Activated CD8-positive, alpha-beta memory T cell treated with anti-CD3 and anti-CD28 coated beads for 4 hours (primary cell): ENCODE data around the gene ERO1B.
"Not testable (repeated sequence)": the region's sequence is repeated elsewhere in the genome, so short reads cannot be mapped to it uniquely, and the experiment has no call there.

Experiments used
- DNase-seq, 2 donors: peaks; one replicate each; pipeline ENCODE4 v3.0.0-alpha.2; 2020; ENCODE audit warnings: low read depth in 2 of 2

ERO1B gene

DNA sequence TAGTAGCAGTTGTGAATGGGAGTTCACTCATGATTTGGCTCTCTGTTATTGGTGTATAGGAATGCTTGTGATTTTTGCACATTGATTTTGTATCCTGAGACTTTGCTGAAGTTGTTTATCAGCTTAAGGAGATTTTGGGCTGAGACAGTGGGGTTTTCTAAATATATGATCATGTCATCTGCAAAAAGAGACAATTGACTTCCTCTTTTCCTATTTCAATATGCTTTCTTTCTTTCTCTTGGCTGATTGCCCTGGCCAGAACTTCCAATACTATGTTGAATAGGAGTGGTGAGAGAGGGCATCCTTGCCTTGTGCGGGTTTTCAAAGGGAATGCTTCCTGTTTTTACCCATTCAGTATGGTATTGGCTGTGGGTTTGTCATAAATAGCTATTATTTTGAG, 93.7 kb downstream of the ERO1B start:
- DNase-seq = not testable (repeated sequence)

DNA sequence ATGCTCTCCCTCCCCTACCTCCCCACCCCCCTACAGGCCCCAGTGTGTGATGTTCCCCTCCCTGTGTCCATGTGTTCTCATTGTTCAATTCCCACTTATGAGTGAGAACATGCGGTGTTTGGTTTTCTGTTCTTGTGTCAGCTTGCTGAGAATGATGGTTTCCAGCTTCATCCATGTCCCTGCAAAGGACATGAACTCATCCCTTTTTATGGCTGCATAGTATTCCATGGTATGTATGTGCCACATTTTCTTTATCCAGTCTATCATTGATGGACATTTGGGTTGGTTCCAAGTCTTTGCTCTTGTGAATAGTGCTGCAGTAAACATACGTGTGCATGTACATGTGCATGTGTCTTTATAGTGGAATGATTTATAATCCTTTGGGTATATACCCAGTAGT, 95.3 kb downstream of the ERO1B start:
- not testable (repeated sequence) for DNase-seq

DNA sequence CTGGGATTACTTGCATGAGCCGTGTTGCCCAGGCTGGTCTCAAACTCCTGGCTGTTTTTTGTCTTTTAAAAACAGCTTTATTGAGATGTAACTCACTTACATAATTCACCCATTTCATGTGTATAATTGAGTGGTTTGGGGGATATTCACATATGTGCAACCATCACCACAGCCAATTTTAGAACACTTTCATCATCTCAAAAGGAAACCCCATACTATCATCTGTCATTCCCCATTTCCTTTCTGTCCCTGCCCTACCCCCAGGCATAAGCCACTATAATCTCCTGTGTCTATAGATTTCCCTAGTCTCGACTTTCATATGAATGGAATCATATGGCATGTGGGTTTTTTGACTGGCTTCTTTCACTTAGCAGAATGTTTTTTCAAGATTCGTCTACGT, 96.1 kb downstream of the ERO1B start:
- no peak for DNase-seq

DNA sequence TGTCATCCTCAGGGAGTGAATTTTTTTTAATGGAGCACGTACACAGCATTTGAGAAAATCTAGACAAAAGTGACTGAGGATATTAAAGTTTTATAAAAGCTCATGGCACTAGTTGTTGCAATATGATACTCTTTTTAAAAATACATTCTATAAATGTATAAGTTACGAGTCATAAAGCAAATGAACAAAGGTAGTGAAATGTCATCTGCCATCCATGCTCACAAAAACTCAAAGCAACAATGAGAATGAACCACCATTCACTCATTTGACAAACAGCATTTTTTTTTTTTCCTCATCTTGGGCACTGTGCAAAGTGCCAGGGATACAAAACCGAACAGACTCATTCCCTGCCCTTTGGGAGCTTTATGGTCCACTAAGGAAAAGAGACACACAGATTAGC, 100.7 kb downstream of the ERO1B start:
- no peak for DNase-seq

DNA sequence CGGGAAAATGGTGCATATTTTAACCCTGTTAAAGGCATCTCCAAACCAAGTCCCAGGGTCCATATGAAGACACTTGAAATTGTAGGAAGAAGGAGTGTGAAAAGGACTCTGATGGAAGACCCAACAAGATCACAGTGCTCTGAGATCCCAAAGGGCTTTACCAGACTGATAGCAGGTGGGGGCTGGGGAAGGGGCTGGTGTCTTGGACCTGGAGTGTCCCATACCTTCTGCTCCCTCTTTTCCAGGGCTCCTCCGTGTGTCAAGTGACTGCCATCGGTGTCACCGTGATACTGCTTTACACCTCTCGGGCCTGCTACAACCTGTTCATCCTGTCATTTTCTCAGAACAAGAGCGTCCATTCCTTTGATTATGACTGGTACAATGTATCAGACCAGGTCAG, 102.1 kb downstream of the ERO1B start:
- DNase-seq = no peak

DNA sequence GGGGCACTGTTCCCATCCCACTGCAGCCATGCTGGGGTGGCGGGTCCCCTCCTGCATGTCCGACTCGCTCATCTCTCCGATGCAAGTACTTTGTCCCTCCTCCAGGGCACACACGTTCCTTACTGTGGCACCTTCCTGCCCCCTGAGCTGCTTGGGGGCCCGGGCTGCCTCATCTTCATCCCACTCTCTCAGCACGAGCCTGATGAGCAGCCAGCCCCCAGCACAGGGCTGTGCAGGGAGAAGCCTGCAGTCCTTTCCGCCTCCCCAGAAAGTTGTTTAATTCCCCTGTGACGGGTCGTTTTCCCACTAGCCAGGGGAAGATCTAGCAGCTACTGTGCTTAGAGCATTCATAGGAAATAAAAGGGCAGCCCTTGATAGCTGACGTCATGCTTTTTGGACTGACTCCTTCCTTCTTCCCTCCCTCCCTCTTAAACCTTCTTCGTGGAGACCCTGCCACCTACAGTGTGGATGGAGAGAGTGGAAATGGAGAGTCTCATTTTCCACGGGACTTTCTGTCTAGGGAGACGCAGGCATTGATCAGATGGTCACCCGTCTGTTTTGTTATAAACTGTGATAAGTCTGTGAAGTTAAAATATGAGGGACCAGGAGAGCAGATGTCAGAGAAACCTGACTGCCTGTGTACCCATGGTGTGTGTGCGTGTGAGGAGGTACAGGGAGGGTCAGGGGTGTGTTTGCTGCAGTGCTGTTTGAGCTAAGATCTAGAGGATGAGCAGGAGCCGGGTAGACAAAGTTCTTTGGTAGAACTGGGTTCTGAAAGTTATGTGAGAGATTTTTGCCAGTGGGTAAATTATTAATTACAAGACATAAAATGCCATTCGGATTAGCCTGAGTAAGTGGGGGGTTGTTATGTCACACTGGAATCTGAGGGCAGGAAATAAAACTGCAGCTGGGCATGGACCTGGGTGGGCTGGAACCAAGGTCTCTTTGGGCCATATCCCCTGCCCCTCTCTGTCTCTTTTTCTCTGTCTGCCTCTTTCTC, 105.1 kb downstream of the ERO1B start:
- no peak for DNase-seq

DNA sequence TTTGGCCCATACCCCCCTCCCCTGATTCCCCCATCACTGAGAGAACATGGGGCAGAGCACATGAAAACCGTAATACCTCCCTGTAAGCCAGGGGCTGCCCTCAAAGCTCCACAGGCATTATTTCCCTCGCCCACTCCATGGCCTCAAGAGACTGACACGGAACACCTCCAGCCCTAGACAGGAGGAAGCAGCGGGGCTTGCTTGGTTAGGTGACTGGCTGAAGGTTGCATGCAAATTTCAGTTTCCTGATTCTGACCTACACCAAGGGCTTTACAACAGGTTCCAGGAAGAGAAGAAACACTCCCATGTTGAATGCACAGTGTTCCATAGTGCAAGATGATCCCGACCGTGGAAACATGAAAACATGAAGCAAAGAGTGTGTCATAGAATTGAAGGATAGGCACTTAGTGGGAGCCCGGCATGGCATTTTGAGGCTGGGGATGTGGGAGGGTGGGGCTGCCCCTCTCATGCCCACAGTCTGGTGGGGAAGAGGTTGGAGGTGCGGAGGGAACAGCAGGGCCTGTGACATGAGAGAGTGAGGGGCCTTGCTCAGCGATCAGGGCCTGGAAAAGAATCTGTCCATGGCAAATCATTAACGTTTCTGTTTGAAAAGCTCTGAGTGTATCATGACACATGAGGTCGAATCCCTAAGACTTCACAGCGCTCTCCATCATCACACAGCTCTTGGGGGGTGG, 106.0 kb downstream of the ERO1B start:
- no peak for DNase-seq

DNA sequence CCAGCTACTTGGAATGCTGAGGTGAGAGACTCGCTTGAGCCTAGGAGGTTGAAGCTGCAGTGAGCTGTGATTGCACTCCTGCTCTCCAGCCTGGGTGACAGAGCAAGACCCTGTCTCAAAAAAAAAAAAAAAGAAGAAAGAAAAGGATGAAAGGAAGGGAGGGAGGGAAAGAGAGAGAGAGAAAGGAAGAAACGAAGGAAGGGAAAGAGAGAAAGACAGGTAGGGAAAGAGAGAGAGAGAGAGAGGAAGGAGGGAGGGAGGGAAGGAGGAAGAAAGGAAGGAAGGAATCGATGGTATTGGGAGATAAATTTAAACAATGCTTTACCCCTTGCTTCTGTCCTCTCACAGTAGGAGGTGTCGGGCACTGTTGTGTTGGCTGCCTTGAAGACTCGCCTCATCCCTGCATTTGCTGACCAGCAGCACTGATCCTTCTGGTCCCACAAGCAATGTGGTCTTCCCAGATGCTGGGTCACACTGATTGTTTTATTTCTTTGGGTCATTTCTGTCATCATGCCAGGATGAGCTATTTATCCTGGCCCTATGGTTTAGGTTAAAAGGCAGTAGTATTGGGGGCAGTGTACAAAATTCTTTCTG, 108.5 kb downstream of the ERO1B start:
- no peak for DNase-seq

DNA sequence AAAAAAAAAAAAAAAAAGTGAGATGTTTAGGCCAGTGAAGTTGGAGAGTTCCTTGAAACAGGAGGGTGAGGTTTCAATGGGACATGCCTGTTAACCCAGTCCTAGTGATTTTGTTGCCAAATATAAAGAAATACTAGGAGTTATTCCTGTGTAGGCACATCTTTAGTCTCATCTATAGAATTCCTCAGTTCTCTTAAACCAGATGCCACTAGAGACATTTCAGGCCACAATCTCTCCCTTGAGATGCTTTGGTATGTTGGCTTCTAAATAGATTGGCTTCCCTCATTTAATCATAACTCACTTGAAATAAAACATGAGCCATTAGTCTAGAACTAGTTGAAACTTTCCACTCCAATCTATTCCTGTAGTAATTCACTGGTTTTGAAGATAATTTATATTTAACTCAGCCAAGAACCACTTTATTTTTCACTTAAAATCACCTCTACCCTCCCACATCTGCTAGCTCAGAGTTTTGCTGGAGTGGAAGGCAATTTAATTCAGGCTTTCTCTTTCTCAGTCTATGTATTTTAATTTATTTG, 109.6 kb downstream of the ERO1B start:
- DNase-seq = no peak

DNA sequence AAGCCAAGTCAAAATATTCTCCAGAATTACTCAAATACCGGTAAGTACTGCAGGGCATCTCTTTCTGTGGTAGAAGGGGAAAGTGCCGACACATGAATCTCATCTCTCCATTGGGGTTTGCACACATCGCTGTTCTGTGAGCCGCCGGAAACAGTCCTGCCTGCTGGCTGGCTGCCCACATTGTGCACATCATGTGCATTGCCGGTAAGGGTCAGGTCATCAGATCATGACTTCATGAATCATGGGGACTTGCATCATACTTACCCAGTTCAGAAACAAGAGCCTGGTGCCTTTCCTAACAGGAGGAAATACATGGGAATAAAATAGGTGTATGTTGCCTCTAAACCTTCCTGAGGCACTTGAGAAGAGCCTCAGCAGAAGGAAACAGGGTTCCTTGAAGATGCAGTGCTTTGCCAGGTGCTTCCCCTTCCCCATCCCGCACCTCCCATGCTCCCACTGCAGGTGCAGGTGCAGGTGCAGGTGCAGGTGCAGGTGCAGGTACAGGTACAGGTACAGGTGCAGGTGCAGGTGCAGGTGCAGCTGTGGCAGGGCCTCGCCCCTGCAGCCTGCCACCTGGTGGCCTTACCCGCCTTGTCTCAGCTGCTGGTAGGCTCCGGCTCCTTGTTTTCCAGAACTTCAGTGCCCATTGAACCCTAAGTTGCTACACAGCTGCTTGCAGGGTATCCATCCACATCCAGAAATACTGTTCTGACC, 112.9 kb downstream of the ERO1B start:
- DNase-seq = no peak

DNA sequence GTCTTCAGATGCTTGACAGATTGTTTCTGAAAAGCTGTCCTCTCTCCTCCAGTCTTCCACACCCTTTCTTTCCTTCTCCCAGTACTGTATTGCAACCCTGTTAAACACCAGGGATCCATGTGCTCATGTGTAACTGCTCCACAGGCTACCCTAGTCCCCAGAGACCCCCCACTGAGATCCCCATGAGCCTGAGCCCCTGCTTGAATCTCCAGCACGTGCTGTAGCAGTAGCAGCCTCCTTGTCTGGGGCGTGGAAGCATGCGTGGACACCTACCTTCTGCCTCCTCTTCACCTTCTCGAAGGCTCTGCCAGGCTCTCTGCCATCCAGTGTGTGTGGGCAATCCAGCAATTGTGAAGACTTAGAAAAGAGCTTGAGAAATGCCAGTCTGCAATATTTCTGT, 114.2 kb downstream of the ERO1B start:
- DNase-seq = no peak

DNA sequence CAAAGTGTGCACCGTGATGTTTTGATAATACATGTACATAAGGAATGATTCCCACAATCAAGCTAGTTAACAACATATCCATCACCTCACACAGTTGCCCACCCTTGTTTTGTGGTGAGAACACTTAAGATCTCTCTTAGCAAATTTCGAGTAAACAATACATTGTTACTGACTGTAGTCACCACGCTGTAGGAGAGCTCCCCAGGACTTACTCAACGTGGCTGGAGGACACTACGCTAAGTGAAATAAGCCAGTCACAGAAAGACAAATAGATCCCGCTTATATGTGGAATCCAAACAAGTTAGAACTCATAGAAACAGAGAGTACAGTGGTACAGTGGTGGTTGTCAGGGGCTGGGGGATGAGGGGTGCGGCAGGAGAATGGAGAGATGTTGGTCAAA, 114.6 kb downstream of the ERO1B start:
- DNase-seq = no peak

DNA sequence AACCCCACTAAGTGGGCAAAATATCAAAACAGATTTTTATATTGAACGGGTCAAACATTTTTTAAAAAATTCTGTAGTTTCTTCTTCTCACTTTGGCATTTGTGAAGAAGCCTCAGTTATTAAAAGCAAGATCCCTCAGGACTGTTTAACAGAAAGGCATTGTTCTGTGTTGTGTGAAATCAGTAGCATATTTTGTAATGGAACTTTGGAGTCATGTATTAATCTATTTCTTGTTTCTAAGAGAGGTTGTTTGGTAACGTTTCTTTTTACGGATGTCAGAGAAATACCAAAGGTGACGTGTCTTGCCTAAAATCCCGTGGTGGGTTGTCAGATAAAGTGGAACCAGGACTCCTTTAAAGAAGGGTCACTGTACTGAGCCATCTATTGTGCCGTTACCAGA, 115.7 kb downstream of the ERO1B start:
- no peak for DNase-seq
